ENCODE results near the gene RPS18. TPM values are rescaled to one million over a fixed set of nuclear protein-coding genes. Genes with fewer than 3 reads are reported as not detected.
A peak's percentile ranks its signal among the peaks of the same experiment; 100 is the strongest.
"Not testable (repeated sequence)": the region's sequence is repeated elsewhere in the genome, so short reads cannot be mapped to it uniquely, and the experiment has no call there.

RPS18 gene
- total RNA-seq, 4 donors from 2014 or later = 1,790 to 3,429 (median 2,432) TPM

- peaks cover 33 to 37% of the 10 kb centered on the region in 2 donors for H3K36me3 ChIP-seq
- peak overlapping the region; percentile 69 to 92 (median 86) for H3K27ac ChIP-seq
- H3K4me3 ChIP-seq (replicated peaks in 1 of 3) = peak overlapping the region; percentile 28 to 84 (median 63)
- DNase-seq = no peak
- intact Hi-C loops (cut with DNase I) = no loop called here
- no peaks in the 10 kb centered on the region for H3K9me3 ChIP-seq
- H3K4me1 ChIP-seq = peaks cover 25 to 48% of the 10 kb centered on the region in 2 donors
- TF ChIP-seq POLR2A (IDR thresholded peaks at IDR 0.05) (no peak), CTCF (IDR thresholded peaks at IDR 0.05) (no peak)
- WGBS, 2 donors = 11 to 17% methylated on average over 18 to 22 of the region's 22 CpGs
- H3K27me3 ChIP-seq = no peaks in the 10 kb centered on the region
Observed at GRCh38 chr6:33272275-33273128, 627 bp downstream of the RPS18 start.

- WGBS, 2 donors = 72 to 76% methylated on average over 11 of the region's 11 CpGs
- H3K27me3 ChIP-seq = no peaks in the 10 kb centered on the region
- TF ChIP-seq CTCF (IDR thresholded peaks at IDR 0.05) (no peak), POLR2A (IDR thresholded peaks at IDR 0.05) (no peak)
- intact Hi-C loops (cut with DNase I) = no loop called here
- H3K4me1 ChIP-seq = peaks cover 28 to 56% of the 10 kb centered on the region in 2 donors
- H3K9me3 ChIP-seq = no peaks in the 10 kb centered on the region
- no peak overlapping the region for H3K4me3 ChIP-seq (replicated peaks in 1 of 3)
- H3K36me3 ChIP-seq = peaks cover 24 to 32% of the 10 kb centered on the region in 2 donors
- no peak overlapping the region for H3K27ac ChIP-seq
- DNase-seq = no peak
Observed at GRCh38 chr6:33273129-33273923, 1.5 kb downstream of the RPS18 start.

- no peak overlapping the region for H3K4me3 ChIP-seq (replicated peaks in 1 of 3)
- intact Hi-C loops (cut with DNase I) = no loop called here
- peaks cover 28 to 56% of the 10 kb centered on the region in 2 donors for H3K4me1 ChIP-seq
- H3K9me3 ChIP-seq = no peaks in the 10 kb centered on the region
- DNase-seq = no peak
- H3K27ac ChIP-seq = no peak overlapping the region
- peaks cover 21 to 27% of the 10 kb centered on the region in 2 donors for H3K36me3 ChIP-seq
- TF ChIP-seq CTCF (IDR thresholded peaks at IDR 0.05) (no peak), POLR2A (IDR thresholded peaks at IDR 0.05) (no peak)
- WGBS, 2 donors = 77 to 85% methylated on average over 14 of the region's 14 CpGs
- no peaks in the 10 kb centered on the region for H3K27me3 ChIP-seq
Observed at GRCh38 chr6:33273924-33274902, 2.3 kb downstream of the RPS18 start.

- WGBS, 2 donors = 81 to 86% methylated on average over 16 of the region's 16 CpGs
- peaks cover 28 to 47% of the 10 kb centered on the region in 2 donors for H3K4me1 ChIP-seq
- H3K27ac ChIP-seq = peak overlapping the region in 2 of 3 donors; percentile 75 to 90
- H3K4me3 ChIP-seq (replicated peaks in 1 of 3); intact Hi-C loops (cut with DNase I); H3K9me3 ChIP-seq; H3K27me3 ChIP-seq; DNase-seq: not testable (repeated sequence)
- H3K36me3 ChIP-seq = peaks cover 21 to 29% of the 10 kb centered on the region in 2 donors
Observed at GRCh38 chr6:33275795-33276580, 4.1 kb downstream of the RPS18 start.
